Endothelial cell of umbilical vein (primary cell): ENCODE results near the gene HECTD1. TPM values are rescaled to one million over a fixed set of nuclear protein-coding genes. Genes with fewer than 3 reads are reported as not detected.

Experiments used
- BruUV-seq: library from RNA; stranded (reverse); fragments of 400-500 nt; replicated peaks from 2 replicates; lab custom pipeline; 2021; lab: Mats Ljungman, UMichigan
- CTCF ChIA-PET: fragments of 300-600, 350-600 bp; sonication (Branson Sonifier 250); formaldehyde crosslinking; loops from one replicate; lab custom pipeline; 2021; ENCODE audit warnings: antibody characterized with exemption, inconsistent platforms; lab: Charles Lee
- POLR2A ChIA-PET: fragments of 300-600, 350-600 bp; sonication (Branson Sonifier 250); formaldehyde crosslinking; loops from one replicate; lab custom pipeline; 2021; ENCODE audit warnings: antibody characterized with exemption, inconsistent platforms; lab: Charles Lee
- DNase-seq: peaks from one replicate; pipeline ENCODE4 v3.0.0-alpha.2; 2011; ENCODE audit warnings: low read depth, low spot score
- FAIRE-seq: peaks from 2 replicates; lab custom pipeline; 2011; peaks lifted over from hg19 to GRCh38; lab: Jason Lieb, UNC
- H2AFZ ChIP-seq: 2 replicates; pipeline ENCODE4 v1.6.0; 2012; ENCODE audit warnings: low read depth, low read length, control low read depth, inconsistent platforms
- H3K27ac ChIP-seq: 2 replicates; pipeline ENCODE4 v1.5.1; 2011; ENCODE audit warnings: low read depth, mild to moderate bottlenecking, control low read depth, low read length, moderate library complexity; ENCODE audit not compliant: insufficient read depth
- H3K27me3 ChIP-seq, 2 experiments: 2 replicates each; pipeline versions ENCODE4 v1.6.0 to v1.6.1; 2011; ENCODE audit warnings: low read length in 2 of 2, mixed read lengths in 1 of 2; ENCODE audit not compliant: control insufficient read depth in 2 of 2, insufficient read depth in 2 of 2
- H3K36me3 ChIP-seq, 2 experiments: 2 replicates in 1 of 2; 3 replicates in 1 of 2; pipeline ENCODE4 v1.5.1; 2011; ENCODE audit warnings: low read length in 2 of 2, mild to moderate bottlenecking in 1 of 2, moderate library complexity in 1 of 2; ENCODE audit not compliant: control insufficient read depth in 2 of 2, insufficient read depth in 2 of 2; ENCODE audit errors: extremely low read depth in 1 of 2
- H3K4me1 ChIP-seq: 3 replicates; pipeline ENCODE4 v1.5.1; 2011; ENCODE audit warnings: mild to moderate bottlenecking, low read length; ENCODE audit not compliant: control insufficient read depth, insufficient read depth; ENCODE audit errors: extremely low read depth
- H3K4me2 ChIP-seq: 2 replicates; pipeline ENCODE4 v1.6.1; 2011; ENCODE audit warnings: low read length, control low read depth, mixed read lengths; ENCODE audit not compliant: insufficient read depth
- H3K4me3 ChIP-seq, 3 experiments: fragments of 200-600 bp in 1 of 3; sonication (generic), shearing (Covaris generic) in 1 of 3; replicated peaks in 1 of 3; 2 replicates each; pipeline ENCODE4 v1.5.1; 2011 to 2016; ENCODE audit warnings: control low read depth in 3 of 3, low read length in 3 of 3, mild to moderate bottlenecking in 2 of 3, inconsistent platforms in 1 of 3, low read depth in 1 of 3, moderate library complexity in 1 of 3; ENCODE audit not compliant: insufficient read depth in 1 of 3
- H3K79me2 ChIP-seq: 2 replicates; pipeline ENCODE4 v1.6.0; 2012; ENCODE audit warnings: low read length, inconsistent platforms; ENCODE audit not compliant: control insufficient read depth, insufficient read depth
- H3K9ac ChIP-seq: replicated peaks from 2 replicates; pipeline ENCODE3; 2011; ENCODE audit warnings: low read length, control low read depth; ENCODE audit not compliant: insufficient read depth; ENCODE audit errors: extremely low read depth
- H3K9me1 ChIP-seq: replicated peaks from 3 replicates; pipeline ENCODE4 v1.6.0; 2011; ENCODE audit warnings: mild to moderate bottlenecking, low read length; ENCODE audit not compliant: control insufficient read depth, insufficient read depth; ENCODE audit errors: extremely low read depth
- H3K9me3 ChIP-seq: replicated peaks from 2 replicates; pipeline ENCODE4 v1.5.1; 2012; ENCODE audit warnings: low read length, inconsistent platforms; ENCODE audit not compliant: control insufficient read depth, insufficient read depth
- H4K20me1 ChIP-seq: replicated peaks from 2 replicates; pipeline ENCODE3; 2011; ENCODE audit warnings: mild to moderate bottlenecking, low read length; ENCODE audit not compliant: control insufficient read depth, insufficient read depth; ENCODE audit errors: extremely low read depth
- EZH2 ChIP-seq: IDR thresholded peaks from 2 replicates; pipeline ENCODE4 v1.6.1; 2012; ENCODE audit warnings: borderline replicate concordance, low read depth, mild to moderate bottlenecking, moderate library complexity, low read length, inconsistent platforms; ENCODE audit not compliant: severe bottlenecking
- FOS ChIP-seq: IDR thresholded peaks from 2 replicates; pipeline ENCODE4 v1.6.1; 2011; ENCODE audit warnings: mild to moderate bottlenecking, low read length, moderate library complexity, borderline replicate concordance; ENCODE audit not compliant: insufficient read depth
- GATA2 ChIP-seq: IDR thresholded peaks from 2 replicates; pipeline ENCODE4 v1.7.0; 2011; ENCODE audit warnings: low read depth, mild to moderate bottlenecking, moderate library complexity, mixed read lengths, low read length; ENCODE audit not compliant: insufficient read length, insufficient read depth
- JUN ChIP-seq: IDR thresholded peaks from 2 replicates; pipeline ENCODE4 v1.6.1; 2011; ENCODE audit warnings: borderline replicate concordance, low read depth; ENCODE audit not compliant: insufficient read length, insufficient read depth
- MYC ChIP-seq: IDR thresholded peaks from one replicate; pipeline ENCODE4 v1.6.1; 2011; ENCODE audit warnings: mild to moderate bottlenecking, low read depth, low read length
- POLR2A ChIP-seq: IDR thresholded peaks from 2 replicates; pipeline ENCODE4 v1.6.1; 2012; ENCODE audit warnings: low read depth, mild to moderate bottlenecking, control low read depth, low read length
- POLR2AphosphoS5 ChIP-seq: IDR thresholded peaks from 2 replicates; pipeline ENCODE4 v1.6.1; 2012; ENCODE audit warnings: low read depth, mild to moderate bottlenecking, control low read depth, low read length, moderate library complexity; ENCODE audit not compliant: insufficient read depth
- dilution Hi-C: fragments of 300-500 bp; cut with MboI; formaldehyde crosslinking; loops from one replicate; pipeline ENCODE4 v1.15.0; 2019; ENCODE audit warnings: low sequenced_read_pairs; ENCODE audit not compliant: extremely low pct_ligation_motif_present
- intact Hi-C: fragments of 100-400 bp; cut with micrococcal nuclease; formaldehyde crosslinking; loops from one replicate; pipeline ENCODE4 v1.10.0; 2022
- polyA plus RNA-seq, 4 experiments: library from polyadenylated mRNA; depleted of rRNA in 3 of 4; stranded (reverse) in 3 of 4; unstranded in 1 of 4; fragments of >200 nt; gene quantifications; 2 replicates each; pipeline versions ENCODE4 v1.2.1 to v1.2.3, GENCODE V29; 2011 to 2012; ENCODE audit warnings: missing spikeins in 1 of 4
- total RNA-seq: library from RNA; stranded (reverse); gene quantifications from 2 replicates; pipeline ENCODE4 v1.2.3, GENCODE V29; 2021
- TF ChIP-seq, protein P1 (sequence below), 2 donors: IDR thresholded peaks; 1 replicate in 1 of 2; 2 replicates in 1 of 2; pipeline ENCODE4 v1.5.1; 2011; ENCODE audit warnings: low read length in 2 of 2, mild to moderate bottlenecking in 2 of 2, moderate library complexity in 2 of 2, control low read depth in 1 of 2, inconsistent platforms in 1 of 2, low read depth in 1 of 2; ENCODE audit not compliant: insufficient read depth in 1 of 2; ENCODE audit errors: extremely low read depth in 1 of 2
- TF ChIP-seq, protein P2 (sequence below): IDR thresholded peaks from 2 replicates; pipeline ENCODE4 v1.6.1; 2011; ENCODE audit not compliant: insufficient read depth, insufficient read length

The HECTD1 gene
- total and polyA plus RNA-seq, 2 donors (not counting 3 experiments of a cell fraction or from before 2014, with no cell fraction given): 67.9 to 181 TPM

DNA sequence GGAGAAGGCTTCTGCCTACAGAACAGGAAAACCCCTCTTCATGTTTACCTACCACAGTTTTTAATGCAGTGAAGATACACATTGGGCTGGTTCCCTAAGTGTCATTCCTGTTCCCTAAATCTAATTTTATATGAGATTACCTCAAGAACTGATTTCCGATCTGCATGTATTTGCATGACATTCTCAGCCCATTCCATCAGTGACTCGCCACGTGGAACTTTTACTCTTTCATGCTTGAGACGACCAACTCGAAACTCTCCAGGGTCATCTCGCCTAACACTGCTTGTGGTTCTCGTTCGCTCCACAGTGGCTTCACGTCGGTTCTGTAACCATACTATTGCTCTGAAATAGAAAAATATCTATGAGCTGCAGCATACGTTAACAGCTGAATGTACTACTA, 98.3 kb downstream of the HECTD1 start:
- Histone ChIP-seq H3K9me1 (no peaks in the 10 kb centered on the region), H4K20me1 (no peaks in the 10 kb centered on the region), H3K4me1 (no peaks in the 10 kb centered on the region), H3K27ac (no peak overlapping the region), H3K36me3 (peaks cover 10 to 23% of the 10 kb centered on the region in 2 experiments), H2AFZ (no peak overlapping the region), H3K9me3 (no peaks in the 10 kb centered on the region), H3K4me2 (no peak overlapping the region), H3K4me3 (no peak overlapping the region), H3K79me2 (no peaks in the 10 kb centered on the region), H3K9ac (no peak overlapping the region), H3K27me3 (no peaks in the 10 kb centered on the region)
- dilution Hi-C loops: no loop called here
- FAIRE-seq (no peak), DNase-seq (no peak)
- BruUV-seq: no TSS peak
- ChIA-PET CTCF (interaction anchor here (1.0 kb wide), 1 partner anchor 248 kb away, joined by 3 read pairs; no protein-coding TSS in a partner anchor), POLR2A (no interaction called here)
- TF ChIP-seq JUN (no peak), POLR2A (no peak), MYC (no peak), GATA2 (no peak), POLR2AphosphoS5 (no peak), EZH2 (no peak), FOS (no peak)
- TF ChIP-seq, protein P1, sequence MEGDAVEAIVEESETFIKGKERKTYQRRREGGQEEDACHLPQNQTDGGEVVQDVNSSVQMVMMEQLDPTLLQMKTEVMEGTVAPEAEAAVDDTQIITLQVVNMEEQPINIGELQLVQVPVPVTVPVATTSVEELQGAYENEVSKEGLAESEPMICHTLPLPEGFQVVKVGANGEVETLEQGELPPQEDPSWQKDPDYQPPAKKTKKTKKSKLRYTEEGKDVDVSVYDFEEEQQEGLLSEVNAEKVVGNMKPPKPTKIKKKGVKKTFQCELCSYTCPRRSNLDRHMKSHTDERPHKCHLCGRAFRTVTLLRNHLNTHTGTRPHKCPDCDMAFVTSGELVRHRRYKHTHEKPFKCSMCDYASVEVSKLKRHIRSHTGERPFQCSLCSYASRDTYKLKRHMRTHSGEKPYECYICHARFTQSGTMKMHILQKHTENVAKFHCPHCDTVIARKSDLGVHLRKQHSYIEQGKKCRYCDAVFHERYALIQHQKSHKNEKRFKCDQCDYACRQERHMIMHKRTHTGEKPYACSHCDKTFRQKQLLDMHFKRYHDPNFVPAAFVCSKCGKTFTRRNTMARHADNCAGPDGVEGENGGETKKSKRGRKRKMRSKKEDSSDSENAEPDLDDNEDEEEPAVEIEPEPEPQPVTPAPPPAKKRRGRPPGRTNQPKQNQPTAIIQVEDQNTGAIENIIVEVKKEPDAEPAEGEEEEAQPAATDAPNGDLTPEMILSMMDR (IDR thresholded peaks at IDR 0.05; ENCODE audit: extremely low read depth in 1 of 2, insufficient read depth in 1 of 2, low read depth in 1 of 2, low read length in 2 of 2): no peak
- TF ChIP-seq, protein P2, sequence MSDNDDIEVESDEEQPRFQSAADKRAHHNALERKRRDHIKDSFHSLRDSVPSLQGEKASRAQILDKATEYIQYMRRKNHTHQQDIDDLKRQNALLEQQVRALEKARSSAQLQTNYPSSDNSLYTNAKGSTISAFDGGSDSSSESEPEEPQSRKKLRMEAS: no peak
- intact Hi-C loops: no loop called here
